Body of pancreas (tissue), 4 donors: ENCODE measurements around the gene TNFRSF1A.

Experiments used
- CTCF ChIP-seq, 7 experiments: fragments of 450-650 bp in 4 of 7; fragments of 200-600 bp in 3 of 7; sonication (generic) in 3 of 7; IDR thresholded peaks; one replicate each; pipeline ENCODE4 v1.5.1; 2016 to 2019; ENCODE audit warnings: antibody characterized with exemption in 7 of 7
- POLR2A ChIP-seq, 3 donors: fragments of 450-650 bp; IDR thresholded peaks; one replicate each; pipeline ENCODE4 v1.6.1; 2016; ENCODE audit warnings: antibody characterized with exemption in 3 of 3, mild to moderate bottlenecking in 2 of 3

- no peak for TF ChIP-seq CTCF (IDR thresholded peaks at IDR 0.05)
- TF ChIP-seq POLR2A (IDR thresholded peaks at IDR 0.05), result no peak
These were observed 59.4 kb downstream of the TNFRSF1A start for GRCh38 chr12:6282453-6282840.
